Measurements from ENCODE around the gene PHLPP1.
"Not testable (repeated sequence)": the region's sequence is repeated elsewhere in the genome, so short reads cannot be mapped to it uniquely, and the experiment has no call there.

PHLPP1 gene

DNA sequence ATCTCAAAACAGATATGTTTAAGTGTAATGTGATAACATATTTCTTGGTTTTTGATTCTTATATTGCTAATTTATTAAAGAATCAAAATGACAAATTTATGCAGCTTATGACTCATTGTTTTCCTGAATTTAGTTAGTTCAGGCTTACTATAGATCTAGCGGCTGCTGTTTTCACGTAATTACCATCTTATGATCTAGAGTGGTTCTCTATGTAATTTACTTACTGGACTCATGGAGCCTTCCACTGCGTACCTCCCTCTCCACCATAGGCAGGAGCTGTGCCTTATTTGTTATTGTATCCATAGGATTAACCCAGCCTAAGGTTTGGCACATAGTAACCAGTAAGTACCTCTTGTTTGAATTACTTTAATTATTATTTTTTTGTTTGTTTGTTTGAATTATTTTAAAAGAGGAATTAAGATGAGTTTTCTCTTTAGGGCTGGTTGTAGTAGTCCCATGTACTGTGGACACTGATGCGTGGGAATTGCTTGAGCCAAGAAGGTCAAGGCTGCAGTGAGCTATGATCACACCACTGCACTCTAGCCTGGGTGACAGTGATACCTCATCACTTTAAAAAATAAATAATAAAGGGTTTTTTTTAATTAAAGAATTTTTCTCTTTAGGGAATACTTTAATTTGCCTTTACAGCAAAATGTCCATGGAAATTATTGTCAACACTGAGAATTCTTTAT, 165.5 kb downstream of the PHLPP1 start:
- DNase-seq (ENCODE audit: low read depth, low spot score), result no peak

DNA sequence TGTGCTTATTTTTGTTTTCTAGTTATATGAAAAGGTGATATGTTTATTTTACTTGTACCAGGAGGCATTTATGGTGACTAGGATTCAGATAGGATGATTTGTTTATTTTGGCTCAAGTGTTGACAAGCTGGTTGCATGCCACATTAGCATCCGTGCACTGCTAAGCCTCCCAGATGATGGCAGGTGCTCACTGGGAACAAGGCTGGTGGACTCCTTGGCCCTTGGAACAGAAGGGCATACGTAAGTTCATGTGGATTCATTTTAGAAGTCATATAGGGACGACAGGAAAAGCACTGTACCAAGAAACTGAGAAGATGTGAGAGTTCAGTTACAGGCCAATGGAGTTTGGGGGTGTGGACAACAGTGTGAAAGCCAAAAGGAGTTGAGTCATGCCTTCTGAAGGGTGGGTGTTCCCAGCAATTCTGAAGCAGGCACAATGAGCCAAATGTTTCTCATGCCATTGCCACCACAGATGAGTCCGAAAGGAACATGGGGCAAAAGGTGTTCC, 166.2 kb downstream of the PHLPP1 start:
- no peak for DNase-seq (ENCODE audit: low read depth, low spot score)

- no peak for DNase-seq (ENCODE audit: low read depth, low spot score)
These were observed 168.8 kb downstream of the PHLPP1 start for GRCh38 chr18:62883937-62884735.

DNA sequence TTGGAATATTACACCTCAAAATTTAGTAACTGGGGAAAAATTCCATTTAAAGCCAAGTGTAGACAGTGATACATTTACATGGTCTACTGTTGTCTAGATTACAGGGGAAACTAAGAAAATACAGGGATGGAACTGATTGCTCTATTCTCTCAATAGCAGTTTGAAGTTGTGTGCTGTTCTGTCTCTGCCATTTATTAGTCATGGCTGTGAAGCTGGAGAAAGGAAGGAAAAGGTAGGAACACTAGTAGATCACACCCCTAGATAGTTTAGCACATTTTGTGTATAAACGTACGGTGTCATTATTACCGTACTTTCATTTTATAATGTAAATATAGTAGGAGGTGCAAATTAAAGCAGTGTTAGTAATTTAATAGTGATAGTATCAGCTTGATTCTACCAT, 170.5 kb downstream of the PHLPP1 start:
- no peak for DNase-seq (ENCODE audit: low read depth, low spot score)

- no peak for DNase-seq (ENCODE audit: low read depth, low spot score)
These were observed 179.5 kb downstream of the PHLPP1 start for GRCh38 chr18:62894681-62895390.

- DNase-seq (ENCODE audit: low read depth, low spot score), result no peak
These were observed 181.8 kb downstream of the PHLPP1 start for GRCh38 chr18:62897153-62897552.

DNA sequence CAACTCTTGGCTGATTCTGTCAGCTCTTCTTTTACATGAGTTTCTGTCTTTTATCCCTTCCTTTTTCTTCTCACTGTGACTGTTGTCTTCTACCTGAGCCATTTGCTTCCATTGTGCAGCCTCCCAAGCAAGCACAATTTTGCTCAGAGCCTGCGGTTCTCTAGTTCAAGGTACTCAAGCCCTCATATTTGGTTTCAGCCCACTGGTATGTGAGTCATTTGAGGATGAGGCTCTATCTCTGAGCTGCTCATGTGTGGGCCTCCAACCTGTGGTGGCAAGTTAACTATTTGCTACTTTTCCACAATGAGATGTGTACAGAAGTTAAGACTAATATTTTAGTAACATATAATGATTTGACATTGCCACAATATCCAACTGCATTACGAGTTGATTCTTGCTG, 183.0 kb downstream of the PHLPP1 start:
- no peak for DNase-seq (ENCODE audit: low read depth, low spot score)

- no peak for DNase-seq (ENCODE audit: low read depth, low spot score)
These were observed 184.2 kb downstream of the PHLPP1 start for GRCh38 chr18:62899534-62899933.

DNA sequence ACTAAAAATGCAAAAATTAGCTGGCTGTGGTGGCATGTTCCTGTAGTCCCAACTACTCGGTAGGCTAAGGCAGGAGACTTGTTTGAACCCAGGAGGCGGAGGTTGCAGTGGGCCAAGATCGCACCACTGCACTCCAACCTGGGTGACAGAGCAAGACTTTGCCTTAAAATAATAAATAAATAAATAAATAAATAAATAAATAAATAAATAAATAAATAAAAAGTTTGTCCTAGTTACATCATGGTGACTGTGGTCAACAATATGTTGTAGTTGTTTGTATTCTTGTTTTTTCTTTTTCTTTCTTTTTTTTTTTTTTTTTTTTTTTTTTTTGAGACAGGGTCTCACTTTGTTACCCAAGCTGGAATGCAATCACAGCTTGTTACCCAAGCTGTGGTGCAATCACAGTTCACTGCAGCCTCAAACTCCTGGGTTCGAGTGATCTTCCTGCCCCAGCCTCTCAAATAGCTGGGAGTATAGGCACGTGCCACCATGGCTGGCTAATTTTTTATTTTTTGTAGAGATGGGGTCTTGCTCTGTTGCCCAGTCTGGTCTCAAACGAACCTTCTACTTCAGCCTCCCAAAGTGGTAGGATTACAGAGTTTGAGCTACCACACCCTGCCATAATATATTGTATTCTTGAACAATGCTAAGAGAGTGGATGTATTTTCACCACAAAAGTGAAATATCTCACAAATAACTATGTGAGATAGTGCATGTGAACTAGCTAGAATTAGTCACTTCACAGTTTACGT, 185.0 kb downstream of the PHLPP1 start:
- DNase-seq (ENCODE audit: low read depth, low spot score), result no peak

DNA sequence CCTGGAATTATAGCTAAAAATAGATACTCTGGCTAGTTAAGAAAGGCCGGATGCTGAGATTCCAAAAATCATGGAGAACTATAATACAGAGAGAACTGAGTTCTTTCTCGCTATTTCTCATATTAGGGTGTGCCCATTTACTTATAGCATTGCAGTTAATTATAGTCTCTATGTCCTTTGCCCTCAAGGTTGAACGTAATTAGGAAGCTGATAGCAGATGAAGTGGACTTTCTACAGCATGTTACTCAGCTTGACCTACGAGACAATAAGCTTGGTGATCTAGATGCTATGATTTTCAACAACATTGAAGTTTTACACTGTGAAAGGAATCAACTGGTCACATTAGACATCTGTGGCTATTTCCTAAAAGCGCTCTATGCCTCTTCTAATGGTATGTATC, 187.4 kb downstream of the PHLPP1 start:
- no peak for DNase-seq (ENCODE audit: low read depth, low spot score)

- no peak for DNase-seq (ENCODE audit: low read depth, low spot score)
These were observed 189.3 kb downstream of the PHLPP1 start for GRCh38 chr18:62904396-62905285.

DNA sequence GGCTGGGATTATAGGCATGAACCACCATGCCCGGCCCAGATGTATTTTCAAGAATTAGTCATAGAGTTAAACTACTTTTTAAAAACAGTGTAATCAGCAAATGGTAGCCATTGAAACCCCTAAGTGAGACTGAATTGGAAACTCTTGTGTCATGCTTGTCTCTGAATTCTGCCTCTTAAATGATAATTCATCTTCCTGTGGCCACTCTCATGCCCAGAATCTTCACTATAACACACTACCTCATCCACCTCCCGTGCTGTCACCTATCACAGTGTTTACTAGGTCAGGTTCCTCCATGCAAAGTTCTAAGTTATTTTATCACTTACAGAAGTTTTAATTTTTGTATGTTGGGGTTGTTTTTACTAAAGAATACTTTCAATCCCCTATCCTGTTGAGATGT, 197.5 kb downstream of the PHLPP1 start:
- no peak for DNase-seq (ENCODE audit: low read depth, low spot score)

DNA sequence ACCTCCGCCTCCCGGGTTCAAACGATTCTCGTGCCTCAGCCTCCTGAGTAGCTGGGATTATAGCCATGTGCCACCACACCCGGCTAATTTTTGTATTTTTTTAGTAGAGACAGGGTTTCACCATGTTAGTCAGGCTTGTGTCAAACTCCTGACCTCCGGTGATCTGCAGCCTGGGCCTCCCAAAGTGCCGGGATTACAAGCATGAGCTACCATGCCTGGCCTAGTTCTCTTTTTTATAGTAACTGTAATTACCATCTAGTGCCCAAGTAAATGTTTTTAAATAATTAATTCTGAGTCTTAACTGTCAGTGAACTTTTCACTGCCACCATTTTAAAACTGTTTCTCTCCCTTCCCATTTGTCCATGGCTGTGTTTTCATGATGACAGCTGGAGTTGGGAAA, 198.5 kb downstream of the PHLPP1 start:
- DNase-seq (ENCODE audit: low read depth, low spot score), result not testable (repeated sequence)

DNA sequence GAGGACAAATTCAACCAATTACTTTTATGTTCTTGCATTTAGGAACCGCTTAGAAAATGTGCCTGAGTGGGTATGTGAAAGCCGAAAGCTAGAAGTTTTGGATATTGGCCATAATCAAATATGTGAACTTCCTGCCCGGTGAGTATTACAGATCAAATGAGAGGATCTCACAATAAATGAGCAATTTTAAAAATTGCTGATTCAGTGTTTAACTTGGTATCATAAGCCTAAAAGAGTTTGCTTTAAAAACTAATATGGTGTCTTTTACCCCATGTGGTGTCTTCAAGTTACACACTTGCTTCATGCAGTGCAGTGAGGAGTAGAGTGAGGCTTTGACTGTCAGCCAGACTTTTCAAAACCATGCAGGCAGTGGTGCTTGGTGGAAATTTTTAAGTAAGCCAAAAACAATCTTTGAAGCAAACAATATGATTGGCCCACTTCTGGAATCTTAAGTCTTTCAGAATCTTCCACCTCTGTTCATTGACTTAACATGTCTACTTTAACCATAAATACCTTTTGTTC, 199.6 kb downstream of the PHLPP1 start:
- DNase-seq (ENCODE audit: low read depth, low spot score), result no peak

DNA sequence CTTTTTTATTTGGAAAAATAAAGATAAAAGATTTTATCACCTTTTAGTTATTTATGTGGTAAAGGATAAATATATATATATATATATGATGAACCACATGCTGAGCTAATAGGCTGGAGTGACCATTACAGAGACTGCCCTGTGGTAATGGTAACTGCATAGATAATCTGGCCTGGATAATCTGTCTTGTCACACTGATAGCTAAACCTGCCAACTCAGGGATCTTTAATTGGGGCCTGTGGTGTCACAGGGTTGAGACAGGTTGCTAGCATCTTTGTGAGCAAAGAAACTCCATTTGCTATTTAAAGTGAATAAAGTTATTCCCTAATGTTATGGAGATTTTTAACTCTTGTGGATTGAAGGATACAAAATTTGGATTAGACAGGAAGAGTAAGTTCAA, 203.0 kb downstream of the PHLPP1 start:
- no peak for DNase-seq (ENCODE audit: low read depth, low spot score)

DNA sequence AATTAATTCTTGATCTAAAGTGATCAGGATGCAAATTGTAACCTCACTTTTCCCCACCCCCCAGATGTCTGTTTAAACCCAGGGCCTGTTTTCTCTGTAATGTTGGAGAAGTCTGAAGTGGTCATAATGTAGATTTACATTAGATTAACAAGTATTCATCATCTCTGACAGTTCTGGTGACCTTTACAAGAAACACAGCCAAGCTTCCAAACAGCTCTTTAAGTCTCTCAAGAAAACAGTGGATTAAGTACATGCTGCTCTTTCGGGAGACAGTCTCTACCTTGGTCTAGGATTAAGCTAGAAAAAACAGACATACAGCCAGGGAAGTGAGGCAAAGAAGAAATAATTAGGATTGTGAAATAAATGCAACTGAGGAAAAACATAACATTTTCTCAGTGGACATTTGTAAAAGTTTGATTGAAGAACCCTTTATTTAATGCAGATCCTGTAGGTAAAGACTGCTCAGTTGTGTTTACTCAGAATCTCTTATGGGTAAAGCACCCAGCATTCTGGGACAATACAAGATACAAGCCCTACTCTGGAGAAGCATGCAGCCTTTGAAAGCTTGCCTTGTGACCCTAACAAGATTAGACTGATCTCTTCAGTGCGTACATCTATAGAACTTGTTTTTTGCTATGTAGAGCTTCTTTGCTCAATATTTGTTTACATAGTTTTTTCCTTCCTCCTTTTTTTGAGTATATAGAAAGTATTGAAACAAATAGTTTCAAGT, 203.9 kb downstream of the PHLPP1 start:
- no peak for DNase-seq (ENCODE audit: low read depth, low spot score)

- no peak for DNase-seq (ENCODE audit: low read depth, low spot score)
These were observed 209.8 kb downstream of the PHLPP1 start for GRCh38 chr18:62925031-62925688.

DNA sequence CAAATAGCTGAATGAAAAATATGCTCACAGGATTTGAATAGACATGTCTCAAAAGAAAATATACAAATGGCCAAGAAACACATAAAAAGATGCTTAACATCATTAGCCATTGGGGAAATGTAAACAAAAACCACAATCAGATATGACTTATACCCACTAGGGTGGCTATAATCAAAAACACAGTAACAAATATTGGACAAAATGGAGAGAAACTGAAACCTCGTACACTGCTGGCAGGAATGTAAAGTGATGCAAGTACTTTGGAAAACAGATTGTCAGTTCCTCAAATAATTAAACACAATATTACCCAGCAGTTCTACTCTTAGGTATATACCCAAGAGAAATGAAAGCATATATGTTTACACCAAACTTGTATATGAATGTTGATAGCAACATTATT, 213.0 kb downstream of the PHLPP1 start:
- no peak for DNase-seq (ENCODE audit: low read depth, low spot score)

DNA sequence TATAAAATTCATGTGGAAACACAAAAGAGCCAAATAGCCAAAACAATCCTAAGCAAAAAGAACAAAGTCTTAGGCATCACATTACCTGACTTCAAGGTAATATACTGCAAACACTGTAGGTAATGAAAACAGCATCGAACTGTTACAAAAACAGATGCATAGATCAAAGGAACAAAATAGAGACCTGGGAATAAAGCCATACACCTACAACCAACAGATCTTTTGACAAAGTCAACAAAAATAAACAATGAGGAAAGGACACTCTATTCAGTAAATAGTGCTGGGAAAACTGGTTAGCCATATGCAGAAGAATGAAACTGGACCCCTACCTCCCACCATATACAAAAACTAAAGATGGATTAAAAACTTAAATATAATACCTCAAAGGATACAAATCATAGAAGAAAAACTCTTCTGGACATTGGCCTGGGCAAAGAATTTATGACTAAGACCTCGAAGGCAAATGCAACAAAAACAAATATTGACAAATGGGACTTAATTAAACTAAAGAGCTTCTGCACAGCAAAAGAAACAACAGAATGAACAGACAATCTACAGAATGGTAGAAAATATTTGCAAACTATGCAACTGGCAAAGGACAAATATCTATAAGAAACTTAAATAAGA, 218.0 kb downstream of the PHLPP1 start:
- no peak for DNase-seq (ENCODE audit: low read depth, low spot score)
